SK-N-SH treated with all-trans-retinoic acid at 6 μM for 48 hours (cell line): ENCODE data around the gene MCM8.

Experiments used
- ARNTL ChIP-seq: fragments of 450-650 bp; formaldehyde crosslinking; IDR thresholded peaks from 2 replicates; pipeline ENCODE4 v1.5.0; 2020; ENCODE audit warnings: low read depth, mild to moderate bottlenecking, moderate library complexity, borderline replicate concordance
- CSDC2 ChIP-seq: fragments of 250-450 bp; sonication (Bioruptor Pico); IDR thresholded peaks from 2 replicates; pipeline ENCODE4 v1.5.0; 2020; ENCODE audit warnings: mild to moderate bottlenecking, moderate library complexity
- ESRRG ChIP-seq: fragments of 250-450 bp; sonication (Bioruptor Pico); IDR thresholded peaks from 2 replicates; pipeline ENCODE4 v1.6.1; 2021; ENCODE audit warnings: mild to moderate bottlenecking
- ISL1 ChIP-seq: fragments of 250-450 bp; sonication (Bioruptor Pico); IDR thresholded peaks from 2 replicates; pipeline ENCODE4 v2.1.2; 2022; ENCODE audit warnings: mild to moderate bottlenecking, moderate library complexity
- PATZ1 ChIP-seq: fragments of 250-450 bp; sonication (Bioruptor Pico); IDR thresholded peaks from 2 replicates; pipeline ENCODE4 v1.8.0; 2020; ENCODE audit warnings: mild to moderate bottlenecking, moderate library complexity, borderline replicate concordance
- POU6F1 ChIP-seq: fragments of 250-450 bp; sonication (Bioruptor Pico); IDR thresholded peaks from 2 replicates; pipeline ENCODE4 v1.8.0; 2021; ENCODE audit warnings: low read depth, mild to moderate bottlenecking, moderate library complexity, borderline replicate concordance
- SNAI2 ChIP-seq: fragments of 250-450 bp; sonication (Bioruptor Pico); IDR thresholded peaks from 2 replicates; pipeline ENCODE4 v1.5.0; 2020; ENCODE audit warnings: mild to moderate bottlenecking, moderate library complexity
- TCF4 ChIP-seq: fragments of 250-450 bp; sonication (Bioruptor Pico); IDR thresholded peaks from 2 replicates; pipeline ENCODE4 v1.8.0; 2021; ENCODE audit warnings: mild to moderate bottlenecking, moderate library complexity, borderline replicate concordance
- TSHZ2 ChIP-seq: fragments of 250-450 bp; sonication (Bioruptor Pico); IDR thresholded peaks from 2 replicates; pipeline ENCODE4 v1.5.0; 2020; ENCODE audit warnings: mild to moderate bottlenecking, moderate library complexity
- ZC3H10 ChIP-seq: fragments of 250-450 bp; sonication (Bioruptor Pico); IDR thresholded peaks from 2 replicates; pipeline ENCODE4 v1.5.1; 2021; ENCODE audit warnings: mild to moderate bottlenecking, moderate library complexity
- ZFP3 ChIP-seq: fragments of 250-450 bp; sonication (Bioruptor Pico); IDR thresholded peaks from 2 replicates; pipeline ENCODE4 v1.5.0; 2020; ENCODE audit warnings: mild to moderate bottlenecking, moderate library complexity
- ZFP30 ChIP-seq: fragments of 450-650 bp; formaldehyde crosslinking; IDR thresholded peaks from 2 replicates; pipeline ENCODE4 v1.5.0; 2022; ENCODE audit warnings: mild to moderate bottlenecking, moderate library complexity
- ZNF70 ChIP-seq: fragments of 450-650 bp; formaldehyde crosslinking; IDR thresholded peaks from 2 replicates; pipeline ENCODE4 v1.5.0; 2020; ENCODE audit warnings: mild to moderate bottlenecking, moderate library complexity
- ZNF8 ChIP-seq: fragments of 450-650 bp; formaldehyde crosslinking; IDR thresholded peaks from 2 replicates; pipeline ENCODE4 v1.5.0; 2020; ENCODE audit warnings: mild to moderate bottlenecking, moderate library complexity

- TF ChIP-seq PATZ1, result no peak
- TF ChIP-seq CSDC2 (CRISPR knock-in tag), result no peak
- TF ChIP-seq ZFP3 (CRISPR knock-in tag), result no peak
- no peak for TF ChIP-seq ZC3H10 (CRISPR knock-in tag)
- TF ChIP-seq TSHZ2 (CRISPR knock-in tag), result no peak
- TF ChIP-seq ISL1 (CRISPR knock-in tag), result no peak
- TF ChIP-seq ARNTL (CRISPR knock-in tag), result no peak
- TF ChIP-seq ESRRG (CRISPR knock-in tag), result no peak
- TF ChIP-seq ZNF70 (CRISPR knock-in tag), result no peak
- no peak for TF ChIP-seq ZNF8 (CRISPR knock-in tag)
- TF ChIP-seq ZFP30 (CRISPR knock-in tag), result no peak
- no peak for TF ChIP-seq SNAI2
- TF ChIP-seq POU6F1, result no peak
- TF ChIP-seq TCF4, result no peak
Observed at GRCh38 chr20:6040540-6040939, 90.1 kb downstream of the MCM8 start.
